Stomach (tissue), 4 donors: ENCODE measurements around the gene FMN1.

Experiments
- EP300 ChIP-seq: sonication (generic); formaldehyde crosslinking; IDR thresholded peaks from one replicate; pipeline ENCODE4 v1.6.1; 2017; ENCODE audit warnings: antibody characterized with exemption
- POLR2A ChIP-seq, 4 donors: fragments of 450-650 bp; IDR thresholded peaks; one replicate each; pipeline ENCODE4 v1.6.1; 2016; ENCODE audit warnings: antibody characterized with exemption in 4 of 4, control low read depth in 2 of 4, mild to moderate bottlenecking in 1 of 4, moderate library complexity in 1 of 4
- TF ChIP-seq, protein P1 (sequence below), 7 experiments: fragments of 450-650 bp in 4 of 7; fragments of 200-600 bp in 3 of 7; sonication (generic) in 3 of 7; IDR thresholded peaks; one replicate each; pipeline ENCODE4 v1.5.1; 2016 to 2019; ENCODE audit warnings: antibody characterized with exemption in 7 of 7, control low read depth in 2 of 7, mild to moderate bottlenecking in 1 of 7

GRCh38 chr15:33153548-33153947, 41.0 kb downstream of the FMN1 start:
- TF ChIP-seq, protein P1, sequence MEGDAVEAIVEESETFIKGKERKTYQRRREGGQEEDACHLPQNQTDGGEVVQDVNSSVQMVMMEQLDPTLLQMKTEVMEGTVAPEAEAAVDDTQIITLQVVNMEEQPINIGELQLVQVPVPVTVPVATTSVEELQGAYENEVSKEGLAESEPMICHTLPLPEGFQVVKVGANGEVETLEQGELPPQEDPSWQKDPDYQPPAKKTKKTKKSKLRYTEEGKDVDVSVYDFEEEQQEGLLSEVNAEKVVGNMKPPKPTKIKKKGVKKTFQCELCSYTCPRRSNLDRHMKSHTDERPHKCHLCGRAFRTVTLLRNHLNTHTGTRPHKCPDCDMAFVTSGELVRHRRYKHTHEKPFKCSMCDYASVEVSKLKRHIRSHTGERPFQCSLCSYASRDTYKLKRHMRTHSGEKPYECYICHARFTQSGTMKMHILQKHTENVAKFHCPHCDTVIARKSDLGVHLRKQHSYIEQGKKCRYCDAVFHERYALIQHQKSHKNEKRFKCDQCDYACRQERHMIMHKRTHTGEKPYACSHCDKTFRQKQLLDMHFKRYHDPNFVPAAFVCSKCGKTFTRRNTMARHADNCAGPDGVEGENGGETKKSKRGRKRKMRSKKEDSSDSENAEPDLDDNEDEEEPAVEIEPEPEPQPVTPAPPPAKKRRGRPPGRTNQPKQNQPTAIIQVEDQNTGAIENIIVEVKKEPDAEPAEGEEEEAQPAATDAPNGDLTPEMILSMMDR (IDR thresholded peaks at IDR 0.05) = no peak
- TF ChIP-seq POLR2A (IDR thresholded peaks at IDR 0.05) (no peak), EP300 (no peak)
